Measurements from ENCODE around the gene BABAM1. TPM values are rescaled to one million over a fixed set of nuclear protein-coding genes. Genes with fewer than 3 reads are reported as not detected.

The BABAM1 gene
- 75.3 and 119 TPM in 2 replicates for total RNA-seq

DNA sequence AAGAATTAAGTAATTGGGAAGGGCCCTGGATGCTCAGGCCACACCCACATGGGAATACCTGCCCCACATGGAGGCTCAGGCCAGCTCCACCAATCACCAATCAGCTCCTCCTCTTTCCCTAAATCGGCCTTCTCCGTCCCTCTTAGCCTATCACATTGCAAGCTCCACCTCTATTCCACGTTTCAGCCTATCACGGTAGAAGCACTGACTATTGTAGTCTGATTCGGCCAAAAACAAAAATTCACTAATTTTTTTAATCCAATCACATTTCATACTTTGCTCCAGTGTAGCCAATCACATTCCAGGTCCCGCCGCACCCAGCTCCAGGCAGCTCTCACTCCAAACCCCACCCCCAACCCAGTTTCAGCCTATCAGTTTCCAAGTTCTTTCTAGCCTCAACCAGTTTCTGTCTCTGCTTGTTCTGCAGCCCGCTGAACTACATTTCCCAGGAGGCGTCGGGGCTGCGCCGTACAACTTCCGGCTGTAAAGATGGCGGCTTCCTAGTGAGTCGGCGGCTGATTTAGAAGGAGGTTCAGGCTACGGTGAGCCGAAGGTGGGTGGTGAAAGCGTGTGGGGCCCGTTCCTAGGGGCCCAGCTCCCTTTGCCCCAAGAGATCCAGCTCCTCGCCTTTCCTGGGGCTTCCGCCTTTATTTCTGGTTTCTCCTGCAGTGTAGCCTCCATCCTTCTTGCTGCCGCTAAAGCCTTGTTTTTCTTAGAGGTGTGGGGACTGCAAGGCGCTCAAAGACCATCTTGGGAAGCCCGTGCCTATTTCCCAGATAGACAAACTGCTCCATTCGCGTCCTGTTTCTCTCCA, at the start of gene BABAM1:
TSS of gene BABAM1 (plus strand) at position 469 of the 814 bp plus-strand sequence. CDS start 1,364 bp downstream, outside the sequence.
- peak; percentile 99 for DNase-seq (ENCODE audit: low read depth)

GRCh38 chr19:17219286-17219685, 48.0 kb upstream of the BABAM1 start:
- no peak for DNase-seq (ENCODE audit: low read depth)

DNA sequence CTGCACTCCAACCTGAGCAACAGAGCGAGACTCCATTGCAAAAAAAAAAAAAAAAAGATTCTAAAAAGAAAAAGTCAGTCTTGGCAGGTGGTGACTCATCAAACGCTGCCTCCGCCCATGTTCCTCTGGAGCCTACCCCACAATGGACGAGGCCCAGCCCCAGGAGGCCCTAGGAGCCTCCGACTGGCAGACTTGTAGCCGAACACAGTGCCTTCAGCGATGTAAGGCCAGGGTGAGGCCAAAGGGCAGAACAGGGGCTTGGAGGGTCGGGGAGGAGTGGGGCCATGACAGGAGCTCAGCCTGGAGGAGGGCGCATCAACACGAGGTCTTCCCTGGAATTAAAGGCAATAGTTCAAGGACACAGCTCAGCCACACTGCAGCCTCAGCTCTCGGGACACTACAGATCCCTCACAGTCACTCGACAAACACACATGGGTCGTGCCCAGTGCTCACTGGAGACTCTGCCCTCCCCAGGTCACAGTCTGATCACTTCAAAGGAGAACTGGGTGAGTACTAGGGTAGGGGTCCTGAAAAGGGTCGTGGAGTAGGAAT, 47.0 kb upstream of the BABAM1 start:
- peak; percentile 65 for DNase-seq (ENCODE audit: low read depth)

- DNase-seq (ENCODE audit: low read depth), result no peak
Measured at GRCh38 chr19:17225053-17225452, 42.2 kb upstream of the BABAM1 start.

- peak; percentile 93 for DNase-seq (ENCODE audit: low read depth)
Measured at GRCh38 chr19:17226002-17226933, 41.0 kb upstream of the BABAM1 start, which contains the start of gene OCEL1. Gene OCEL1 (plus strand): TSS chr19:17226226. CDS start chr19:17226248, 22 bp downstream.

DNA sequence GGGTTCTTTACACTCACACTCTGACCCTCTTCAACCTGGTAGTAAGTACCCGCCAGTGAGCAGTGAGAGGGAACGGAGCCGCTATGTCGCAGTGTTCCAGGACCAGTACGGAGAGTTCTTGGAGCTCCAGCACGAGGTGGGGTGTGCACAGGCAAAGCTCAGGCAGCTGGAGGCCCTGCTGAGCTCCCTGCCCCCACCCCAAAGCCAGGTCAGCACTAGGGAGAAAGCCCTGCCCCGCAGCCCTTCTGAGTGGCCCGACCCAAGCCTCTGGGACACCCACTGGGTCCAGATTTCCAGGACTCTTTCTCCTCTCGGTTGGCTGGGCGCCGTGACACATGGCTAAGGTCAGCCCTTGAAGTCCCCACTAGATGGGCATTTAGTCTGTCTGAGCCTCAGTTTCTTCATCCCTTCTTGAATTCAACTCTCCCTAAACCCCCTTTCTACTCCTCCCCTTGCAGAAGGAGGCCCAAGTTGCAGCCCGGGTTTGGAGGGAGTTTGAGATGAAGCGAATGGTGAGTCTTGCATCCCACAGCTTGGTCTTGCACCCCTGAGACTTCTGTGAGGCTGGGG, 39.4 kb upstream of the BABAM1 start:
- no peak for DNase-seq (ENCODE audit: low read depth)

- DNase-seq (ENCODE audit: low read depth), result no peak
Measured at GRCh38 chr19:17229890-17230289, 37.4 kb upstream of the BABAM1 start.

DNA sequence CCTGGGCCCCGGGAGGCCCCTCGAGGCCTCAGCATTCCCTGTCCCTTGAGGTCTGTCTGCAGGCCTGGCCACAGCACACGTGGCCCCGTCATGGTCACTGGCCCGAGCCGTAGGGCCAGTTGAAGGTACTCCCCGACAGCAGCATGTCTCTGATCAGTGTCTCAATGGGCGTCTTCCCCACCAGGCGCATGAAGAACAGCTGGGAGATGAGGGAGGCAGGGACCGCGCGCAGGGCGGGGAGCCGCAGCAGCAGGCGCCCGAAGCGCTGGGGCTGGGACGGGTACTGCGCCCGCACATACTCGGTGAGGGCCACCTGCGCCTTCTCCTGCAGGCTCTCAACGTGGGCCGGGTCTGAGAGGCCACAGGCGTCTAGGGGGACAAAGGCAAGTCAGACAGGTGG, 35.0 kb upstream of the BABAM1 start:
- DNase-seq (ENCODE audit: low read depth), result no peak

- DNase-seq (ENCODE audit: low read depth), result no peak
Measured at GRCh38 chr19:17234911-17235299, 32.3 kb upstream of the BABAM1 start.

GRCh38 chr19:17235300-17235970, 31.8 kb upstream of the BABAM1 start:
- peak; percentile 37 for DNase-seq (ENCODE audit: low read depth)

GRCh38 chr19:17235971-17236777, 31.1 kb upstream of the BABAM1 start:
- DNase-seq (ENCODE audit: low read depth), result no peak

GRCh38 chr19:17236811-17237543, 30.3 kb upstream of the BABAM1 start:
- DNase-seq (ENCODE audit: low read depth), result no peak

DNA sequence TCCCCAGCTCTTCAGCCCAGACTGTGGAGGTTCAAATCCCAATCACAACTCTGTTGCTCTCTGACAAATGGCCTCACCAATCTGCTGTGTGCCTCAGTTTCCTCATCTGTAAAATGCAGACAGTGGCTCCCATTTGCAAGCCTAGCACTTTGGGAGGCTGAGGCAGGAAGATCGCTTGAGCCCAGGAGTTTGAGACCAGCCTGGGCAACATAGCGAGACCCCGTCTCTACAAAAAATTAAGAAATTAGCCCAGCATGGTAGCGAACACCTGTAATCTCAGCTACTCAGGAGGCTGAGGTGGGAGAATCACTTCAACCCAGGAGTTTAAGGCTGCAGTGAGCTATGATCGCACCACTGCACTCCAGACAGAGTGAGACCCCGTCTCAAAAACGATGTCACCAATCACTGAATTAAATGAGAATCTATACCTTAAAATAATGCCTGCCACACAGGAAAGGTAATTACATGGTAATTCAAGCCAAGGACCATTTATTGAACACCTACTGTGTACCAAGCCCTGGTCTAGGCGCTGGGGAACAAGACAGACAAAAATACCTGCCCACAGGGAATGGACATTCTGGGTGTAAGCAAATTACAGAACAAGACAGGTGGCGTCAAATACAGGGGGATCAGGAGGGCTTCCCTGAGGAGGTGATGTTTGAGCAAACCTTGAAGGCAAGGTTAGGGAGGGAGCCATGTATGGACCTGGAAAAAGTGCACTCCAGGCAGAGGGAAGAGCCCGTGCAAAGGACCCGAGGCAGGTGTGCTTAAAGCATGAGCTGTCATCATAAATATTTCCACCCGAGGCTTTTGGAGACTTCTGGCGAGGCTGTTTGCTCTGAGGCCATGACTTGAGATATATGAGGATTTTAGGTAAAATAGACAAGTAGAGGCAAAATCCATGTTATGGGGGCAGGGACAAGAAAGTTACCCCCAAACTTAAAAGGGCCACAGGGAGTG, 29.2 kb upstream of the BABAM1 start:
- no peak for DNase-seq (ENCODE audit: low read depth)

GRCh38 chr19:17240062-17240752, 27.0 kb upstream of the BABAM1 start:
- DNase-seq (ENCODE audit: low read depth), result no peak

DNA sequence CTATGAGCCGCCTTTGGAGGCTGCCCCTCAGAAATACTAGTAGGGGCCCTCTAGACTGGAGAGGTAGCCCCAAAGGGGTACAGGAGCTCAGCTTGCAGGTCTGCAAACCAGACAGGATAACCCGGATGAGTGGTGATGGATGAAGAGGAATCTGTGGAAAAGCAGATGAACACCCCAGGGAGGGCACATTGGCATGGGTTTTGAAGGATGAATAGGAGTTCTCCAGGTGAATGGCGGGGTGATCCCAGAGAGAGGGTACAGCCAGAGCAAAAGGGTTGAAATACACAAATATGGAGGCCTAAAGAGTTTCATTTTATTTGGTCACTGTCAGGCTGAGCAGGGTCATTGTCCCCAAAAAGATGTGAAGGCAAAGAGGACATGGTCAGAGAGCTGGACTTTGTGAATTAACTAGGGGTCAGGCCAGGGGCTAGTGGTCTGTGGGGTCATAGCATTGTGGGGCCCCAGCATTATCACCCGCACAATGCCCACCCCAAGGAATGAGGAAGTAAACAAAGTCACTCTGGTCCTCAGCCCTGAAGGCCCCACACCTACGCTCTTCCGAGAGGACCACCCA, 26.3 kb upstream of the BABAM1 start:
- DNase-seq (ENCODE audit: low read depth), result no peak

DNA sequence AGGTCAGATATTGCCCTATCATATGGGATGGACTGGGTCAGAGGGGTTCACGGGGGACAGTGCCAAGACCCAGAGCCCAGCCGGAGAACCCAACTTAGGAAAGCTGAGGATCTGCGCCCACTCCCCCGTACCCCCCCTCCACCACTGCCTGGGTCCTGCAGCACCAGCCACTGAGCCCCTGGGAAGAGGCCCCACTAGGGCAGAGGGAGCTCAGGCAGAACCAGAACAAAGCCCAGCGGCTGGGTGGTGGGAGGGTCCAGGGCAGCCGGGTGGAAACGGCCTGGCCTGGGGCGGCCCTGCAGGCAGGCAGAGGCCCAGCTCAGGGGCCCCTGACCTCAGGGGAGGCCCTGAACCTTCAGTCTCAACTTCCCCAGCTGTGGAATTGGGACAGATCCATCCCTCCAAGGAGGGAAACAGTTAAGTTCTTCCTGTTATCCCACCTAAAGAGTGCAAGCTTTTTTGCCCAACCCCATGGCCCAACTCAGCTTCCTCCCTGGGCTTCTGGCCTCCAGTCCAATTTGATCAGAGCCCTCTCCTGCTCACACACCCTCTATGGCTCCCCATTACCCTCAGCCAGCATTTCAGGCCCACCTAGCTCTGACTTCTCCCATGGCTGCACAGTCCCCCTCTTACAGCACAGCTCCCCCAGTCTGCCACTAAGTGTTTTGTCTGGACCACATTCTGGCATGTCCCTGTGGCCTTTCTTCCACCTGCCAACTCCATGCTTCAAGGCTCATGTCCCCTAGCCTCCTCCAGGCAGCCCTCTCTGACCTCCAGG, 24.6 kb upstream of the BABAM1 start:
- DNase-seq (ENCODE audit: low read depth), result peak; percentile 15
